AG20443 (cell line): ENCODE measurements around the gene SLC22A24.
"Not testable (repeated sequence)": the region's sequence is repeated elsewhere in the genome, so short reads cannot be mapped to it uniquely, and the experiment has no call there.

ENCODE experiments used
- DNase-seq: peaks from one replicate; pipeline ENCODE4 v3.0.0; 2012; ENCODE audit warnings: low spot score, mixed read lengths

SLC22A24 gene, protein sequence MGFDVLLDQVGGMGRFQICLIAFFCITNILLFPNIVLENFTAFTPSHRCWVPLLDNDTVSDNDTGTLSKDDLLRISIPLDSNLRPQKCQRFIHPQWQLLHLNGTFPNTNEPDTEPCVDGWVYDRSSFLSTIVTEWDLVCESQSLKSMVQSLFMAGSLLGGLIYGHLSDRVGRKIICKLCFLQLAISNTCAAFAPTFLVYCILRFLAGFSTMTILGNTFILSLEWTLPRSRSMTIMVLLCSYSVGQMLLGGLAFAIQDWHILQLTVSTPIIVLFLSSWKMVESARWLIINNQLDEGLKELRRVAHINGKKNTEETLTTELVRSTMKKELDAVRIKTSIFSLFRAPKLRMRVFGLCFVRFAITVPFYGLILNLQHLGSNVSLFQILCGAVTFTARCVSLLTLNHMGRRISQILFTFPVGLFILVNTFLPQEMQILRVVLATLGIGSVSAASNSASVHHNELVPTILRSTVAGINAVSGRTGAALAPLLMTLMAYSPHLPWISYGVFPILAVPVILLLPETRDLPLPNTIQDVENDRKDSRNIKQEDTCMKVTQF

GRCh38 chr11:63144121-63144520, at the start of gene SLC22A24:
Gene SLC22A24, minus strand, starts transcription at chr11:63144221. Its CDS starts 442 bp downstream, at chr11:63143779.
- no peak for DNase-seq

DNA sequence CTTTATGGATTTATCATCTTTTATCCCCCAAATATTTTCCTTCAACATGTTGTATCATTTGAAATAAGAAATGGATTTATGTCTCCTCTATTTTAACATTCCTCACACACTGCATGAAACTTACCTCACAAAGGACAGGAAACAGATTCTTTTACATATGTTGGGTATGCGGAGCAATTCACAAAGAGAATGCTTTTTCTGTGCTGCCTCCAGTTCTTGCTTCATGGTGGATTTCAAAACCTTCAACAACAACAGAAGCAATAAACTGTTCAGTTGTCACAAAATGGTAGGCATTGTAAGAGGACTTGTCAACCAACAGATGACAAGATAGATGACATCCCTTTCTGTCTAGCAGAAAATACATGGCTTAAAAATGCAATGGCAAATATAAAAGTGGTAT, 36.5 kb upstream of the SLC22A24 start:
- no peak for DNase-seq

GRCh38 chr11:63179432-63180041, 35.5 kb upstream of the SLC22A24 start:
- no peak for DNase-seq

GRCh38 chr11:63177872-63178271, 33.9 kb upstream of the SLC22A24 start:
- no peak for DNase-seq

GRCh38 chr11:63165706-63166310, 21.8 kb upstream of the SLC22A24 start:
- DNase-seq = no peak

- no peak for DNase-seq
These were observed 11.8 kb upstream of the SLC22A24 start for GRCh38 chr11:63155794-63156193.

GRCh38 chr11:63146581-63146980, 2.6 kb upstream of the SLC22A24 start:
- no peak for DNase-seq

GRCh38 chr11:63142459-63142858, 1.6 kb downstream of the SLC22A24 start:
- no peak for DNase-seq

- DNase-seq = no peak
These were observed 10.8 kb downstream of the SLC22A24 start for GRCh38 chr11:63132985-63133775.

- no peak for DNase-seq
These were observed 44.5 kb downstream of the SLC22A24 start for GRCh38 chr11:63099555-63099954.

- no peak for DNase-seq
These were observed 63.3 kb downstream of the SLC22A24 start for GRCh38 chr11:63080682-63081081.

DNA sequence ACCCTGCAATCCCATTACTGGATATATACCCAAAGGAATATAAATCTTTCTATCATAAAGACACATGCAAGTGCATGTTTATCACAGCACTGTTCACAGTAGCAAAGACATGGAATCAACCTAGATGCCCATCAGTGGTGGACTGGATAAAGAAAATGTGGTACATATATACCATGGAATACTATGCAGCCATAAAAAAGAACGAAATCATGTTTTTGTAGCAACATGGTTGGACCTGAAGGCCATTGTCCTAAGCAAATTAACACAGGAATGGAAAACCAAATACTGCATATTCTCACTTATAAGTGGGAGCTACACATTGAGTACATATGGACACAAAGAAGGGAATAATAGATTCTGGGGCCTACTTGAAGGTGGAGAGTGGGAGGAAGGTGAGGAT, 97.8 kb downstream of the SLC22A24 start:
- DNase-seq = not testable (repeated sequence)

GRCh38 chr11:63042596-63042995, 101.4 kb downstream of the SLC22A24 start:
- no peak for DNase-seq

- peak; percentile 1 for DNase-seq
These were observed 111.6 kb downstream of the SLC22A24 start for GRCh38 chr11:63032457-63032856.
